ENCODE data around the gene IFIT5.
"Not testable (repeated sequence)": the region's sequence is repeated elsewhere in the genome, so short reads cannot be mapped to it uniquely, and the experiment has no call there.

IFIT5 gene

GRCh38 chr10:89393898-89394297 lies 20.5 kb upstream of the IFIT5 start:
- DNase-seq: no peak

- DNase-seq: no peak
Measured at GRCh38 chr10:89395141-89395540, 19.2 kb upstream of the IFIT5 start.

- no peak for DNase-seq
Measured at GRCh38 chr10:89398003-89398749, 16.2 kb upstream of the IFIT5 start.

- DNase-seq: no peak
Measured at GRCh38 chr10:89399956-89400355, 14.4 kb upstream of the IFIT5 start.

GRCh38 chr10:89403043-89403442 lies 11.3 kb upstream of the IFIT5 start:
- no peak for DNase-seq

- no peak for DNase-seq
Measured at GRCh38 chr10:89404104-89405047, 10.0 kb upstream of the IFIT5 start.

- not testable (repeated sequence) for DNase-seq
Measured at GRCh38 chr10:89406178-89406577, 8.2 kb upstream of the IFIT5 start.

- not testable (repeated sequence) for DNase-seq
Measured at GRCh38 chr10:89407792-89408191, 6.6 kb upstream of the IFIT5 start.

- DNase-seq: not testable (repeated sequence)
Measured at GRCh38 chr10:89409282-89409681, 5.1 kb upstream of the IFIT5 start.

GRCh38 chr10:89410551-89410950 lies 3.8 kb upstream of the IFIT5 start:
- not testable (repeated sequence) for DNase-seq

GRCh38 chr10:89411135-89411534 lies 3.2 kb upstream of the IFIT5 start:
- not testable (repeated sequence) for DNase-seq

GRCh38 chr10:89412276-89412675 lies 2.1 kb upstream of the IFIT5 start:
- DNase-seq: not testable (repeated sequence)

- no peak for DNase-seq
Measured at GRCh38 chr10:89413398-89413912, 913 bp upstream of the IFIT5 start.

- peak; percentile 39 for DNase-seq
Measured at GRCh38 chr10:89414879-89415821, 782 bp downstream of the IFIT5 start.

- no peak for DNase-seq
Measured at GRCh38 chr10:89416465-89416864, 2.1 kb downstream of the IFIT5 start.

GRCh38 chr10:89419548-89419947 lies 5.2 kb downstream of the IFIT5 start:
- no peak for DNase-seq

GRCh38 chr10:89421018-89421476 lies 6.7 kb downstream of the IFIT5 start:
- no peak for DNase-seq

- DNase-seq: no peak
Measured at GRCh38 chr10:89425000-89425399, 10.6 kb downstream of the IFIT5 start.

- DNase-seq: no peak
Measured at GRCh38 chr10:89426230-89426868, 12.0 kb downstream of the IFIT5 start.

GRCh38 chr10:89427629-89428028 lies 13.3 kb downstream of the IFIT5 start:
- no peak for DNase-seq

- no peak for DNase-seq
Measured at GRCh38 chr10:89428877-89429276, 14.5 kb downstream of the IFIT5 start.

GRCh38 chr10:89431977-89432376 lies 17.6 kb downstream of the IFIT5 start:
- no peak for DNase-seq
